ENCODE results near the gene THSD4. TPM values are rescaled to one million over a fixed set of nuclear protein-coding genes. Genes with fewer than 3 reads are reported as not detected.
A peak's percentile ranks its signal among the peaks of the same experiment; 100 is the strongest.
"Not testable (repeated sequence)": the region's sequence is repeated elsewhere in the genome, so short reads cannot be mapped to it uniquely, and the experiment has no call there.

Gene THSD4
- total RNA-seq, 4 donors from 2014 or later = 39.4 to 232 (median 127) TPM

- 44 to 68% methylated on average over 1 of the region's 1 CpG for WGBS, 2 donors
- H3K27ac ChIP-seq = peak overlapping the region in 3 of 4 donors; percentile 35 to 55 (median 47)
Measured at GRCh38 chr15:71662306-71662705, 547.0 kb downstream of the THSD4 start.

GRCh38 chr15:71664622-71665021 lies 549.4 kb downstream of the THSD4 start:
- Histone ChIP-seq H3K9me3 (no peaks in the 10 kb centered on the region), H3K27me3 (no peaks in the 10 kb centered on the region), H3K27ac (no peak overlapping the region), H3K36me3 (peaks cover 0 to 35% (median 3%) of the 10 kb centered on the region in 3 donors), H3K4me3 (no peak overlapping the region), H3K4me1 (peaks cover 0 to 33% (median 12%) of the 10 kb centered on the region in 3 donors)
- no peak for TF ChIP-seq POLR2A (IDR thresholded peaks at IDR 0.05)
- no peak for TF ChIP-seq CTCF (IDR thresholded peaks at IDR 0.05)
- intact Hi-C loops (cut with DNase I) = no loop called here
- WGBS, 2 donors = 81% methylated on average over 1 of the region's 1 CpG; no CpG with 5 or more reads in 1 of the 2 donors
- DNase-seq = no peak

More at GRCh38 chr15:71662306-71662705, 547.0 kb downstream of the THSD4 start:
- H3K4me1 ChIP-seq = peaks cover 0 to 51% (median 21%) of the 10 kb centered on the region in 3 donors
- intact Hi-C loops (cut with DNase I) = no loop called here
- no peak for TF ChIP-seq CTCF (IDR thresholded peaks at IDR 0.05)
- TF ChIP-seq POLR2A (IDR thresholded peaks at IDR 0.05) = no peak
- no peak overlapping the region for H3K4me3 ChIP-seq
- peaks cover 0 to 35% (median 3%) of the 10 kb centered on the region in 3 donors for H3K36me3 ChIP-seq
- no peaks in the 10 kb centered on the region for H3K9me3 ChIP-seq
- DNase-seq = no peak
- no peaks in the 10 kb centered on the region for H3K27me3 ChIP-seq

GRCh38 chr15:71666763-71667620 lies 551.7 kb downstream of the THSD4 start:
- Histone ChIP-seq H3K4me1 (peaks cover 0 to 14% (median 0%) of the 10 kb centered on the region in 3 donors), H3K9me3 (no peaks in the 10 kb centered on the region), H3K4me3 (no peak overlapping the region), H3K36me3 (peaks cover 0 to 24% (median 3%) of the 10 kb centered on the region in 3 donors), H3K27ac (peak overlapping the region in 1 of 4 donors; percentile 17), H3K27me3 (no peaks in the 10 kb centered on the region)
- intact Hi-C loops (cut with DNase I) = no loop called here
- TF ChIP-seq POLR2A (IDR thresholded peaks at IDR 0.05) = no peak
- TF ChIP-seq CTCF (IDR thresholded peaks at IDR 0.05) = no peak
- no peak for DNase-seq

- Histone ChIP-seq H3K4me3 (no peak overlapping the region), H3K36me3 (peaks cover 0 to 2% (median 0%) of the 10 kb centered on the region in 3 donors), H3K27ac (peak overlapping the region in 2 of 4 donors; percentile 4 to 12), H3K27me3 (no peaks in the 10 kb centered on the region), H3K9me3 (no peaks in the 10 kb centered on the region), H3K4me1 (peaks cover 0 to 21% (median 0%) of the 10 kb centered on the region in 3 donors)
- no peak for TF ChIP-seq POLR2A (IDR thresholded peaks at IDR 0.05)
- WGBS, 2 donors = 22 to 47% methylated on average over 4 of the region's 4 CpGs
- intact Hi-C loops (cut with DNase I) = no loop called here
- no peak for DNase-seq
Measured at GRCh38 chr15:71669688-71670087, 554.4 kb downstream of the THSD4 start.

- H3K27me3 ChIP-seq; intact Hi-C loops (cut with DNase I); H3K9me3 ChIP-seq; H3K36me3 ChIP-seq; H3K4me3 ChIP-seq; DNase-seq: not testable (repeated sequence)
- peak overlapping the region in 1 of 4 donors; percentile 4 for H3K27ac ChIP-seq
- WGBS, 2 donors = 91% methylated on average over 3 of the region's 3 CpGs
- H3K4me1 ChIP-seq = peaks cover 0 to 25% (median 2%) of the 10 kb centered on the region in 3 donors
Measured at GRCh38 chr15:71670222-71670621, 555.0 kb downstream of the THSD4 start.

GRCh38 chr15:71674354-71674753 lies 559.1 kb downstream of the THSD4 start:
- TF ChIP-seq POLR2A (IDR thresholded peaks at IDR 0.05) (no peak), CTCF (IDR thresholded peaks at IDR 0.05) (no peak)
- Histone ChIP-seq H3K4me1 (peaks cover 12 to 62% (median 39%) of the 10 kb centered on the region in 3 donors), H3K4me3 (no peak overlapping the region), H3K27me3 (no peaks in the 10 kb centered on the region), H3K36me3 (no peaks in the 10 kb centered on the region), H3K27ac (no peak overlapping the region), H3K9me3 (no peaks in the 10 kb centered on the region)
- 100% methylated on average over 1 to 2 of the region's 2 CpGs for WGBS, 2 donors
- DNase-seq = no peak
- intact Hi-C loops (cut with DNase I) = no loop called here
